ENCODE data around the gene SDHC. TPM values are rescaled to one million over a fixed set of nuclear protein-coding genes. Genes with fewer than 3 reads are reported as not detected.
A peak's percentile ranks its signal among the peaks of the same experiment; 100 is the strongest.
"Not testable (repeated sequence)": the region's sequence is repeated elsewhere in the genome, so short reads cannot be mapped to it uniquely, and the experiment has no call there.

The SDHC gene
- total RNA-seq, 2 experiments from 2014 or later = 144 to 173 TPM

- H3K27ac Mint-ChIP-seq = no peak overlapping the region
- H3K4me3 Mint-ChIP-seq = no peak overlapping the region
- H3K27me3 Mint-ChIP-seq = no peaks in the 10 kb centered on the region
- peaks cover 6% of the 10 kb centered on the region for H3K4me1 Mint-ChIP-seq
- no peak for ATAC-seq
- no peak for DNase-seq
- no peaks in the 10 kb centered on the region for H3K36me3 Mint-ChIP-seq
- CTCF ChIA-PET = interaction anchor here (0.9 to 2.9 kb wide), 7 partner anchors 8 to 164 kb away, joined by 3 to 15 read pairs (median 5); partner anchors contain the start of gene TOMM40L
- H3K9me3 Mint-ChIP-seq (ENCODE audit: low read depth) = no peaks in the 10 kb centered on the region
These were observed 60.2 kb downstream of the SDHC start for GRCh38 chr1:161374373-161374772.

- DNase-seq (no peak), ATAC-seq (no peak)
- Mint-ChIP-seq H3K4me1 (peaks cover 4% of the 10 kb centered on the region), H3K27ac (no peak overlapping the region), H3K4me3 (no peak overlapping the region), H3K9me3 (ENCODE audit: low read depth) (no peaks in the 10 kb centered on the region), H3K36me3 (no peaks in the 10 kb centered on the region), H3K27me3 (no peaks in the 10 kb centered on the region)
- CTCF ChIA-PET = interaction anchor here (0.9 to 2.1 kb wide), 4 partner anchors 10 to 167 kb away, joined by 3 to 7 read pairs (median 5); partner anchors contain the start of genes CFAP126 and TOMM40L
These were observed 63.8 kb downstream of the SDHC start for GRCh38 chr1:161378014-161378413.

GRCh38 chr1:161379071-161379470 is 64.9 kb downstream of the SDHC start:
- no peak overlapping the region for H3K4me3 Mint-ChIP-seq
- CTCF ChIA-PET = interaction anchor here (1.1 to 12.7 kb wide), 3 partner anchors 11 to 186 kb away, joined by 3 to 215 read pairs (median 6); partner anchors contain the start of genes APOA2, CFAP126 and TOMM40L

DNA sequence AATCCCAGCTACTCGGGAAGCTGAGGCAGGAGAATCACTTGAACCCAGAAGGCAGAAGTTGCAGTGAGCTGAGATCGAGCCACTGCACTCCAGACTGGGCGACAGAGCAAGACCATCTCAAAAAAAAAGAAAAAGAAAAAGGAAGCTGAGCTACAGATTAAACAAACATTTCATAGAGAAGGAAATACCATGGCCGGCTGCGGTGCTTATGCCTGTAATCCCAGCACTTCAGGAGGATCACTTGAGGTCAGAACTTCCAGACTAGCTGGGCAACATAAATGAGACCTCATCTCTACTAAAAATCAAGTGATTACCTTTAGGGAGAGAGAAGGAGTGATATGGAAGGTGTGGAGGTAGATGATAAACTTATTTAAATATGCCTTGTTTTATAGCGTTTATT is 67.5 kb downstream of the SDHC start:
- ATAC-seq = no peak
- CTCF ChIA-PET = interaction anchor here (0.7 to 12.7 kb wide), 42 partner anchors 8 to 248 kb away, joined by 3 to 215 read pairs (median 4); partner anchors contain the start of genes ADAMTS4, APOA2, CFAP126 and NDUFS2
- H3K36me3 Mint-ChIP-seq = peaks cover 2% of the 10 kb centered on the region

More at GRCh38 chr1:161379071-161379470, 64.9 kb downstream of the SDHC start:
- H3K27ac Mint-ChIP-seq = no peak overlapping the region
- ATAC-seq = no peak
- H3K36me3 Mint-ChIP-seq = no peaks in the 10 kb centered on the region
- no peaks in the 10 kb centered on the region for H3K9me3 Mint-ChIP-seq (ENCODE audit: low read depth)
- peaks cover 4% of the 10 kb centered on the region for H3K4me1 Mint-ChIP-seq
- no peaks in the 10 kb centered on the region for H3K27me3 Mint-ChIP-seq
- DNase-seq = no peak

DNA sequence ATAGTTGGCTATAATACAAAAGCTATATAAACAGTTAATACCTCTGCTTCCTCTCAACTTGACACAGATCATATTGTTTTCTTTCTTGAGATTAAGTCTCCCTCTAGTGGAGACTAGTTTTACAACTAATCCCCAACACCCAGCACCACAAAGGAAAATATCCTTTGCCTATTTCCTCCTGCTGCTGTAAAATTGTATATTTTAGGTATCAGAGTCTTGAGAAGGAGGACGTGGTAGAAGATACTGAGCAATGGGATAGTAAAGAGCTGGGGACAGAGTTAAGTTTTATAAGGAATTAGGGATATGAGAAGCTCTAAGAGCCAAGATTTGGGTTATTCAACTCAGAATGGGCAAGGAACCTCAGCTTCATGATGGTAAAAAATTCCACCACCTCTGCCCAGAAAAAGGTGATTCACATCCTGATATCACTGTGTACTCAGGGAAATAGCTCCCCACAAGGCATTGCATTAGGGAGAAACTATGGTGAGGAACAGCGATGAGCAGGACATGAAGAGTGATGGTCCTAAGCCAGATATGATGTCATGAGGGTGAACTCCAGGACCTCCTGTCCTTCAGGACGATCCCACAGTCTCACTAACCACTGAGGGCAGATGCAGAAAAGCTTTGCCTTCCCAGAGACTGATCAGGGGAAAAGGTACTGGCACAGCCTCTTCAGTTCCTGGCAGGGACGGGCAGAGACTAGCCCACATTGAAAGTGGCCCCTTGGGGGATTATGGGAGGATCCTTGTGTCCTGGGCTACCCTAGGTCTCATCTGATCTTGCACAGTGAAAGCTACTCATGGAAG is 68.2 kb downstream of the SDHC start:
- Mint-ChIP-seq H3K27me3 (no peaks in the 10 kb centered on the region), H3K36me3 (peaks cover 2% of the 10 kb centered on the region), H3K4me1 (peaks cover 17% of the 10 kb centered on the region), H3K4me3 (no peak overlapping the region), H3K9me3 (ENCODE audit: low read depth) (no peaks in the 10 kb centered on the region), H3K27ac (no peak overlapping the region)
- no peak for DNase-seq
- CTCF ChIA-PET = interaction anchor here (0.7 to 12.7 kb wide), 45 partner anchors 9 to 344 kb away, joined by 3 to 215 read pairs (median 4); partner anchors contain the start of genes ADAMTS4, APOA2, CFAP126 and NDUFS2
- ATAC-seq = peak; percentile 84

More for the DNA sequence above, 67.5 kb downstream of the SDHC start:
- peaks cover 10% of the 10 kb centered on the region for H3K4me1 Mint-ChIP-seq
- H3K27ac Mint-ChIP-seq = no peak overlapping the region
- DNase-seq = no peak
- H3K4me3 Mint-ChIP-seq = no peak overlapping the region
- H3K27me3 Mint-ChIP-seq = no peaks in the 10 kb centered on the region
- H3K9me3 Mint-ChIP-seq (ENCODE audit: low read depth) = no peaks in the 10 kb centered on the region

DNA sequence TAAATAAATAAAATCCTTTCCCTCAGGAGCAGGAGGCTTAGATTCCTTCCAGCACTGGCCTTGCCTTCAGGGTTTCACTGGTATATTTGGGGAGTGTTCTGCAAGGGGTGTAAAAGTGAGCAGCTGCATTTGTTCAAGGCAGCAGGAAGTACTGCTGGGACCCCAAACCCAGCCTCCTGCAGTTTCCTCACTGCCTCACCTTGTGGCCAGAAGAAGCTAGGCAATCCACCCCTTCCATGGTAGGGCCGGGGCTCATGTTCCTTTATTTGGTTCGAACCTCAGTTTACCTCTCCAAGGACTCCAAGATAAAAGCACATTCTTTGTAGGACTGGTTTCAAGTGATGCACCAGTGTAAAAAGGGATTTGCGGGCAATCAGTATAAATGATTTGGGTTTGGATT is 74.5 kb downstream of the SDHC start:
- no peaks in the 10 kb centered on the region for H3K9me3 Mint-ChIP-seq (ENCODE audit: low read depth)
- ATAC-seq (no peak), DNase-seq (peak; percentile 39)
- no peaks in the 10 kb centered on the region for H3K27me3 Mint-ChIP-seq
- H3K36me3 Mint-ChIP-seq = peaks cover 2% of the 10 kb centered on the region
- peak overlapping the region; percentile 91 for H3K4me3 Mint-ChIP-seq
- H3K27ac Mint-ChIP-seq = peak overlapping the region; percentile 42
- H3K4me1 Mint-ChIP-seq = peaks cover 37% of the 10 kb centered on the region
- CTCF ChIA-PET = interaction anchor here (1.0 to 12.7 kb wide), 5 partner anchors 14 to 221 kb away, joined by 3 to 215 read pairs (median 3); partner anchors contain the start of genes APOA2 and TOMM40L

GRCh38 chr1:161389158-161389557 is 75.0 kb downstream of the SDHC start:
- Mint-ChIP-seq H3K4me3 (peak overlapping the region; percentile 91), H3K27ac (peak overlapping the region; percentile 98), H3K4me1 (peaks cover 37% of the 10 kb centered on the region)
- CTCF ChIA-PET = interaction anchor here (0.7 to 12.7 kb wide), 10 partner anchors 11 to 224 kb away, joined by 3 to 215 read pairs (median 3); partner anchors contain the start of genes APOA2 and TOMM40L
- ATAC-seq; H3K27me3 Mint-ChIP-seq; H3K36me3 Mint-ChIP-seq; H3K9me3 Mint-ChIP-seq (ENCODE audit: low read depth): not testable (repeated sequence)
- peak; percentile 35 for DNase-seq

- no peaks in the 10 kb centered on the region for H3K27me3 Mint-ChIP-seq
- peaks cover 2% of the 10 kb centered on the region for H3K36me3 Mint-ChIP-seq
- peak overlapping the region; percentile 91 for H3K4me3 Mint-ChIP-seq
- peaks cover 38% of the 10 kb centered on the region for H3K4me1 Mint-ChIP-seq
- peak overlapping the region; percentile 98 for H3K27ac Mint-ChIP-seq
- ATAC-seq = peak; percentile 96
- H3K9me3 Mint-ChIP-seq (ENCODE audit: low read depth) = no peaks in the 10 kb centered on the region
- DNase-seq = peak; percentile 97
- CTCF ChIA-PET = interaction anchor here (0.6 to 12.7 kb wide), 12 partner anchors 10 to 224 kb away, joined by 3 to 215 read pairs (median 3); partner anchors contain the start of genes APOA2 and TOMM40L
These were observed 75.7 kb downstream of the SDHC start for GRCh38 chr1:161389691-161390558.

DNA sequence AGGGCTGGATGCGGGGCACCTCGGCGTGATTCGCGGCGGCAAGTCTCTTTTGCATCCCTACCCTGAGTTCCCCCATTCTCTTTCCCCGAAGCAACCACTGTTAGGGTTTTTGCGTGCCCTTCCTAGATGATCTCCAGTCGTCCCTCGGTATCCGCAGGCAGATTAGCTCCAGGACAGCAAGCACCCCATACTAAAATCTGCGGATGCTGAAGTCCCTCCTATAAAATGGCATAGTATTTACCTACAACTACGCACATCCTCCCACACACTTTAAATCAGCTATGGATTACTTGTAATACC is 76.3 kb downstream of the SDHC start:
- H3K4me1 Mint-ChIP-seq = peaks cover 38% of the 10 kb centered on the region
- peak overlapping the region; percentile 98 for H3K27ac Mint-ChIP-seq
- CTCF ChIA-PET = interaction anchor here (1.1 to 12.7 kb wide), 4 partner anchors 10 to 225 kb away, joined by 4 to 215 read pairs (median 7); partner anchors contain the start of genes APOA2, PPOX and TOMM40L
- no peaks in the 10 kb centered on the region for H3K27me3 Mint-ChIP-seq
- ATAC-seq (no peak), DNase-seq (no peak)
- peak overlapping the region; percentile 91 for H3K4me3 Mint-ChIP-seq
- peaks cover 2% of the 10 kb centered on the region for H3K36me3 Mint-ChIP-seq
- H3K9me3 Mint-ChIP-seq (ENCODE audit: low read depth) = no peaks in the 10 kb centered on the region

- not testable (repeated sequence) for H3K27ac Mint-ChIP-seq; H3K36me3 Mint-ChIP-seq; H3K9me3 Mint-ChIP-seq (ENCODE audit: low read depth); H3K27me3 Mint-ChIP-seq; ATAC-seq
- DNase-seq = peak; percentile 31
- CTCF ChIA-PET = interaction anchor here (1.0 to 12.7 kb wide), 5 partner anchors 9 to 225 kb away, joined by 3 to 215 read pairs (median 5); partner anchors contain the start of genes APOA2, PPOX and TOMM40L
- Mint-ChIP-seq H3K4me1 (peaks cover 37% of the 10 kb centered on the region), H3K4me3 (peak overlapping the region; percentile 91)
These were observed 77.0 kb downstream of the SDHC start for GRCh38 chr1:161391136-161391535.

DNA sequence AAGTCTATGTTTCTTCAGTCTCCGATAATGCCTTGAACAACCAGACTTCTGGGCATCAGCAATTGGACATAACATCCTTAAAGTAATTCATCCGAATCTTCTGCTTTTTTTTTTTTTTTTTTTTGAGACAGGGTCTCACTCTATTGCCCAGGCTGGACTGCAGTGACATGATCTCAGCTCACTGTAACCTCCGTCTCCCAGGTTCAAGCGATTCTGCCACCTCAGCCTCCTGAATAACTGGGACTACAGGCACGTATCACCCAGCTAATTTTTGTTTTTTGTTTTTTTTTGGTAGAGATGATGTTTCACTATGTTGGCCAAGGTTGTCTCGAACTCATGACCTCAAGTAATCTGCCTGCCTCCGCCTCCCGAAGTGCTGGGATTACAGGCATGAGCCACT is 77.4 kb downstream of the SDHC start:
- no peaks in the 10 kb centered on the region for H3K36me3 Mint-ChIP-seq
- H3K4me1 Mint-ChIP-seq = peaks cover 32% of the 10 kb centered on the region
- no peaks in the 10 kb centered on the region for H3K9me3 Mint-ChIP-seq (ENCODE audit: low read depth)
- CTCF ChIA-PET = interaction anchor here (1.0 to 12.7 kb wide), 6 partner anchors 8 to 226 kb away, joined by 3 to 215 read pairs (median 4); partner anchors contain the start of genes APOA2, PPOX and TOMM40L
- peak; percentile 29 for DNase-seq
- H3K27ac Mint-ChIP-seq = no peak overlapping the region
- H3K4me3 Mint-ChIP-seq = no peak overlapping the region
- no peaks in the 10 kb centered on the region for H3K27me3 Mint-ChIP-seq
- ATAC-seq = no peak

DNA sequence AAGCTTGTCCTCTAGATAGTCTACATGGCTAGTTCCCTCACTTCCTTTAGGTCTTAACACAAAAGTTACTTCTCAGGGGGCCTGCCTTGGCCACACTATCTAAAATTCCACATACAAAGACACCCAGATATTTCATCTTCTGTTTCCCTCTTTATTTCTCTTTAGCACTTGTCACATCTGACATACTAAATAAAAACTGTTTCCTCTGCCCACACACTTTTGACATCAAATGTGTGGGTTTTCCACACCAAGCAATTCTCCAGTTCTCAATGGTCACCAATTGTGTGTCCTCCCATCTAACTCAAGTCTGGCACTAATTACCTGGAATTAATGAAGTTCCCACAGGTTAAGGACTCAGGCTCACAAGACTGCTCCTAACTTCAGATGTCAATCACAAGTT is 79.0 kb downstream of the SDHC start:
- no peak overlapping the region for H3K4me3 Mint-ChIP-seq
- no peak overlapping the region for H3K27ac Mint-ChIP-seq
- ATAC-seq (no peak), DNase-seq (no peak)
- no peaks in the 10 kb centered on the region for H3K9me3 Mint-ChIP-seq (ENCODE audit: low read depth)
- no peaks in the 10 kb centered on the region for H3K27me3 Mint-ChIP-seq
- H3K4me1 Mint-ChIP-seq = peaks cover 25% of the 10 kb centered on the region
- CTCF ChIA-PET = interaction anchor here (1.6 kb wide), 1 partner anchor 46 kb away, joined by 3 read pairs; no protein-coding TSS in a partner anchor
- no peaks in the 10 kb centered on the region for H3K36me3 Mint-ChIP-seq

Measured in activated CD8-positive, alpha-beta memory T cell treated with anti-CD3 and anti-CD28 coated beads, Interleukin-2, amount 10 ng/mL, durations not matched to agents 7 days and 5 days (primary cell).